K562 (cell line): ENCODE measurements around the gene SIRT2.

ENCODE experiments used
- CTBP1 ChIP-seq: fragments of 450-650 bp; IDR thresholded peaks from 2 replicates; pipeline ENCODE4 v1.6.1; 2016; ENCODE audit warnings: borderline replicate concordance
- CTCF ChIP-seq, 3 experiments: IDR thresholded peaks in 2 of 3; conservative IDR thresholded peaks in 1 of 3; 2 replicates each; pipeline ENCODE4 v1.5.1; 2011 to 2012; ENCODE audit warnings: low read length in 3 of 3, mild to moderate bottlenecking in 3 of 3, control low read depth in 2 of 3, improper control_type of control experiment in 1 of 3, inconsistent platforms in 1 of 3, low read depth in 1 of 3, mixed read lengths in 1 of 3, moderate library complexity in 1 of 3; ENCODE audit not compliant: insufficient read depth in 2 of 3
- KDM1A ChIP-seq, 2 experiments: fragments of 450-650 bp; IDR thresholded peaks; 2 replicates each; pipeline ENCODE4 v1.6.1; 2016; ENCODE audit warnings: mild to moderate bottlenecking in 2 of 2
- LARP7 ChIP-seq: fragments of 450-650 bp; IDR thresholded peaks from 2 replicates; pipeline ENCODE4 v1.6.1; 2016
- MAX ChIP-seq: sonication (generic); formaldehyde crosslinking; IDR thresholded peaks from 2 replicates; pipeline ENCODE4 v1.9.0; 2022; ENCODE audit warnings: mild to moderate bottlenecking, missing genetic modification reagents
- U2AF1 ChIP-seq: fragments of 200-400 bp; formaldehyde crosslinking; optimal IDR thresholded peaks from 2 replicates; pipeline ENCODE3; 2017; ENCODE audit warnings: mild to moderate bottlenecking, low read depth, low read length, moderate library complexity

- TF ChIP-seq MAX (CRISPR knock-in tag), result no peak
- no peak for TF ChIP-seq CTCF (IDR thresholded peaks at IDR 0.05 in 2 of 3, conservative IDR thresholded peaks at IDR 0.05 in 1 of 3; ENCODE audit: insufficient read depth in 2 of 3, low read depth in 1 of 3, low read length in 3 of 3)
- TF ChIP-seq KDM1A (IDR thresholded peaks at IDR 0.05), result no peak
- no peak for TF ChIP-seq CTBP1
- no peak for TF ChIP-seq U2AF1
- no peak for TF ChIP-seq LARP7
Observed at GRCh38 chr19:38883286-38883685, 16.1 kb downstream of the SIRT2 start.
